Measurements from ENCODE around the gene DTD2. TPM values are rescaled to one million over a fixed set of nuclear protein-coding genes. Genes with fewer than 3 reads are reported as not detected.
"Not testable (repeated sequence)": the region's sequence is repeated elsewhere in the genome, so short reads cannot be mapped to it uniquely, and the experiment has no call there.

The DTD2 gene
- total RNA-seq, 1 experiment from 2014 or later, result 15.2 TPM

DNA sequence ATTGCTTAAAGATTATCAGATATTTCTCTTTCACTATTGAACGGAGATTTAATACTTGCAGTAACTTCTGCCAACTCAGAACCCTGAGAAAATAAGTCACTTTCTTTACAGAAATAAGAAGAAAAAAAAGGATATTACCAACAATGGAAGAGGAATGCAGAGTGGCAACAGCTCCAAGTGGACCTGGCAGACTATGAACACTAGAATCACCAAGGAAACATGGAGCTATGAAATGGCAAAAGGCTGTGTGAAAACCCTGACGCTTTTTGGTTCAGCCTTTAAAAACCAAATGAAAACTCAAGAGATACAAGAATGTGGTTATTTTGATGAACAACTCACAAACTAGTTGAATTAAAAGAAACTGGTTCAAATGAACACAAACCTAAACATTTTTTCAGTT, 17.7 kb downstream of the DTD2 start:
- Histone ChIP-seq H3K36me3 (ENCODE audit: control insufficient read depth, insufficient read depth, low read length) (no peaks in the 10 kb centered on the region; the same call in 1 of the 2 replicates), H3K4me1 (ENCODE audit: control insufficient read depth, insufficient read depth, low read length) (no peaks in the 10 kb centered on the region), H3K27me3 (ENCODE audit: control insufficient read depth, insufficient read depth, low read length) (no peaks in the 10 kb centered on the region), H3K9me3 (ENCODE audit: control insufficient read depth, insufficient read depth, low read depth, low read length) (no peaks in the 10 kb centered on the region), H3K4me3 (ENCODE audit: low read depth in 2 of 2, low read length in 2 of 2) (no peak overlapping the region), H3K27ac (ENCODE audit: low read length) (no peak overlapping the region)
- CTCF ChIA-PET, result no interaction called here
- DNase-seq (ENCODE audit: low read depth, low spot score) (no peak), ATAC-seq (no peak)
- no TSS peak for BruUV-seq (replicated peaks)
- intact Hi-C loops (cut with micrococcal nuclease; ENCODE audit: unreplicated experiment), result no loop called here
- in situ Hi-C loops (cut with HindIII; ENCODE audit: low pct_unique_long_range_greater_than_20kb, low sequenced_read_pairs), result no loop called here
- POLR2A ChIA-PET, result no interaction called here
- TF ChIP-seq TCF7L2 (IDR thresholded peaks at IDR 0.05; ENCODE audit: low read depth, low read length), result no peak
- TF ChIP-seq, protein P1, sequence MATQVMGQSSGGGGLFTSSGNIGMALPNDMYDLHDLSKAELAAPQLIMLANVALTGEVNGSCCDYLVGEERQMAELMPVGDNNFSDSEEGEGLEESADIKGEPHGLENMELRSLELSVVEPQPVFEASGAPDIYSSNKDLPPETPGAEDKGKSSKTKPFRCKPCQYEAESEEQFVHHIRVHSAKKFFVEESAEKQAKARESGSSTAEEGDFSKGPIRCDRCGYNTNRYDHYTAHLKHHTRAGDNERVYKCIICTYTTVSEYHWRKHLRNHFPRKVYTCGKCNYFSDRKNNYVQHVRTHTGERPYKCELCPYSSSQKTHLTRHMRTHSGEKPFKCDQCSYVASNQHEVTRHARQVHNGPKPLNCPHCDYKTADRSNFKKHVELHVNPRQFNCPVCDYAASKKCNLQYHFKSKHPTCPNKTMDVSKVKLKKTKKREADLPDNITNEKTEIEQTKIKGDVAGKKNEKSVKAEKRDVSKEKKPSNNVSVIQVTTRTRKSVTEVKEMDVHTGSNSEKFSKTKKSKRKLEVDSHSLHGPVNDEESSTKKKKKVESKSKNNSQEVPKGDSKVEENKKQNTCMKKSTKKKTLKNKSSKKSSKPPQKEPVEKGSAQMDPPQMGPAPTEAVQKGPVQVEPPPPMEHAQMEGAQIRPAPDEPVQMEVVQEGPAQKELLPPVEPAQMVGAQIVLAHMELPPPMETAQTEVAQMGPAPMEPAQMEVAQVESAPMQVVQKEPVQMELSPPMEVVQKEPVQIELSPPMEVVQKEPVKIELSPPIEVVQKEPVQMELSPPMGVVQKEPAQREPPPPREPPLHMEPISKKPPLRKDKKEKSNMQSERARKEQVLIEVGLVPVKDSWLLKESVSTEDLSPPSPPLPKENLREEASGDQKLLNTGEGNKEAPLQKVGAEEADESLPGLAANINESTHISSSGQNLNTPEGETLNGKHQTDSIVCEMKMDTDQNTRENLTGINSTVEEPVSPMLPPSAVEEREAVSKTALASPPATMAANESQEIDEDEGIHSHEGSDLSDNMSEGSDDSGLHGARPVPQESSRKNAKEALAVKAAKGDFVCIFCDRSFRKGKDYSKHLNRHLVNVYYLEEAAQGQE (IDR thresholded peaks at IDR 0.05; ENCODE audit: insufficient read depth in 1 of 2, low read depth in 2 of 2, low read length in 1 of 2), result no peak
- TF ChIP-seq, protein P2, sequence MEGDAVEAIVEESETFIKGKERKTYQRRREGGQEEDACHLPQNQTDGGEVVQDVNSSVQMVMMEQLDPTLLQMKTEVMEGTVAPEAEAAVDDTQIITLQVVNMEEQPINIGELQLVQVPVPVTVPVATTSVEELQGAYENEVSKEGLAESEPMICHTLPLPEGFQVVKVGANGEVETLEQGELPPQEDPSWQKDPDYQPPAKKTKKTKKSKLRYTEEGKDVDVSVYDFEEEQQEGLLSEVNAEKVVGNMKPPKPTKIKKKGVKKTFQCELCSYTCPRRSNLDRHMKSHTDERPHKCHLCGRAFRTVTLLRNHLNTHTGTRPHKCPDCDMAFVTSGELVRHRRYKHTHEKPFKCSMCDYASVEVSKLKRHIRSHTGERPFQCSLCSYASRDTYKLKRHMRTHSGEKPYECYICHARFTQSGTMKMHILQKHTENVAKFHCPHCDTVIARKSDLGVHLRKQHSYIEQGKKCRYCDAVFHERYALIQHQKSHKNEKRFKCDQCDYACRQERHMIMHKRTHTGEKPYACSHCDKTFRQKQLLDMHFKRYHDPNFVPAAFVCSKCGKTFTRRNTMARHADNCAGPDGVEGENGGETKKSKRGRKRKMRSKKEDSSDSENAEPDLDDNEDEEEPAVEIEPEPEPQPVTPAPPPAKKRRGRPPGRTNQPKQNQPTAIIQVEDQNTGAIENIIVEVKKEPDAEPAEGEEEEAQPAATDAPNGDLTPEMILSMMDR (IDR thresholded peaks at IDR 0.05), result no peak
- no peak for TF ChIP-seq SIN3A (IDR thresholded peaks at IDR 0.05; ENCODE audit: borderline replicate concordance, insufficient read depth, low read depth, low read length)
- no peak for TF ChIP-seq POLR2AphosphoS5 (IDR thresholded peaks at IDR 0.05; ENCODE audit: low read depth, low read length)

DNA sequence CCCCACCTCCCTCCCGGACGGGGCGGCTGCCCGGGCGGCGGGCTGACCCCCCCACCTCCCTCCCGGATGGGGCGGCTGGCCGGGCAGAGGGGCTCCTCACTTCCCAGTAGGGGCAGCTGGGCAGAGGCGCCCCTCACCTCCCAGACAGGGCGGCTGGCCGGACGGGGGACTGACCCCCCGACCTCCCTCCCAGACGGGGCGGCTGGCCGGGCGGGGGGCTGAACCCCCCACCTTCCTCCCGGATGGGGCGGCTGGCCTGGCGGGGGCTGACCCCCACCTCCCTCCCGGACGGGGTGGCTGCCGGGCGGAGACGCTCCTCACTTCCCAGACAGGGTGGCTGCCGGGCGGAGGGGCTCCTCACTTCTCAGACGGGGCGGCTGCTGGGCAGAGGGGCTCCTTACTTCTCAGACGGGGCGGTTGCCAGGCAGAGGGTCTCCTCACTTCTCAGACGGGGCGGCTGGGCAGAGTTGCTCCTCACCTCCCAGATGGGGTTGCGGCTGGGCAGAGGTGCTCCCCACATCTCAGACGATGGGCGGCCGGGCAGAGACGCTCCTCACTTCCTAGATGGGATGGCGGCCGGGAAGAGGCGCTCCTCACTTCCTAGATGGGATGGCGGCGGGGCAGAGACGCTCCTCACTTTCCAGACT, 20.1 kb downstream of the DTD2 start:
- ATAC-seq; CTCF ChIA-PET; BruUV-seq (replicated peaks): not testable (repeated sequence)

DNA sequence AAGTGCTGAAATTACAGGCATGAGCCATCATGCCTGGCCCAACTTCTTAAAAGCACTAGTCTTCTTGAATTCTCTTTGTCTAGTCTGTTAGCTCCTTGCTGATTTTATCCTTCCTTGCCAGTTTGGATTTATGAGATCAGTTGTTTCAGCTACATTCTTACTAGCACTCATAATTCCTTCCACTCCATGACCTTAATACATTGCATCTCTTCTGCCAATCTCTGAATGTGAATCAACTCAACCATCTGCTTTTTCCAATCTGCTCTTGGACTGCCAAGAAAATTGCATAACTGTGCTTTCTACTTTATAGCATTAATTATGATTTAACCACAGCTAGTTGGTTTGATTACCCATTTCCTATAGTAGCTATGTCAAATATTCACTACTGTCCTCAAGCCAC, 22.0 kb downstream of the DTD2 start:
- no peak for ATAC-seq
- H3K9me3 ChIP-seq (ENCODE audit: control insufficient read depth, insufficient read depth, low read depth, low read length), result no peaks in the 10 kb centered on the region
- TF ChIP-seq POLR2AphosphoS5 (IDR thresholded peaks at IDR 0.05; ENCODE audit: low read depth, low read length), result no peak
- TF ChIP-seq, protein P2 (IDR thresholded peaks at IDR 0.05), result no peak
- no peak for TF ChIP-seq SIN3A (IDR thresholded peaks at IDR 0.05; ENCODE audit: borderline replicate concordance, insufficient read depth, low read depth, low read length)
- TF ChIP-seq, protein P1 (IDR thresholded peaks at IDR 0.05; ENCODE audit: insufficient read depth in 1 of 2, low read depth in 2 of 2, low read length in 1 of 2), result no peak
- no peak for TF ChIP-seq TCF7L2 (IDR thresholded peaks at IDR 0.05; ENCODE audit: low read depth, low read length)
- in situ Hi-C loops (cut with HindIII; ENCODE audit: low pct_unique_long_range_greater_than_20kb, low sequenced_read_pairs) (no loop called here), intact Hi-C loops (cut with micrococcal nuclease; ENCODE audit: unreplicated experiment) (no loop called here)
- no peak overlapping the region for H3K27ac ChIP-seq (ENCODE audit: low read length)
- ChIA-PET POLR2A (interaction anchor here (0.5 kb wide), 1 partner anchor 73 kb away, joined by 4 read pairs; no protein-coding TSS in a partner anchor), CTCF (no interaction called here)
- no TSS peak for BruUV-seq (replicated peaks)
- no peaks in the 10 kb centered on the region for H3K27me3 ChIP-seq (ENCODE audit: control insufficient read depth, insufficient read depth, low read length)
- H3K4me3 ChIP-seq (ENCODE audit: low read depth in 2 of 2, low read length in 2 of 2), result no peak overlapping the region
- no peak for DNase-seq (ENCODE audit: low read depth, low spot score)
- H3K4me1 ChIP-seq (ENCODE audit: control insufficient read depth, insufficient read depth, low read length), result no peaks in the 10 kb centered on the region
- no peaks in the 10 kb centered on the region for H3K36me3 ChIP-seq (ENCODE audit: control insufficient read depth, insufficient read depth, low read length)

More for the DNA sequence above, 20.1 kb downstream of the DTD2 start:
- in situ Hi-C loops (cut with HindIII; ENCODE audit: low pct_unique_long_range_greater_than_20kb, low sequenced_read_pairs); H3K36me3 ChIP-seq (ENCODE audit: control insufficient read depth, insufficient read depth, low read length); intact Hi-C loops (cut with micrococcal nuclease; ENCODE audit: unreplicated experiment); POLR2A ChIA-PET; H3K9me3 ChIP-seq (ENCODE audit: control insufficient read depth, insufficient read depth, low read depth, low read length); H3K27ac ChIP-seq (ENCODE audit: low read length); H3K4me1 ChIP-seq (ENCODE audit: control insufficient read depth, insufficient read depth, low read length); H3K4me3 ChIP-seq (ENCODE audit: low read depth in 2 of 2, low read length in 2 of 2); H3K27me3 ChIP-seq (ENCODE audit: control insufficient read depth, insufficient read depth, low read length); DNase-seq (ENCODE audit: low read depth, low spot score): not testable (repeated sequence)
